ENCODE data around the gene SORBS1.

Gene SORBS1

DNA sequence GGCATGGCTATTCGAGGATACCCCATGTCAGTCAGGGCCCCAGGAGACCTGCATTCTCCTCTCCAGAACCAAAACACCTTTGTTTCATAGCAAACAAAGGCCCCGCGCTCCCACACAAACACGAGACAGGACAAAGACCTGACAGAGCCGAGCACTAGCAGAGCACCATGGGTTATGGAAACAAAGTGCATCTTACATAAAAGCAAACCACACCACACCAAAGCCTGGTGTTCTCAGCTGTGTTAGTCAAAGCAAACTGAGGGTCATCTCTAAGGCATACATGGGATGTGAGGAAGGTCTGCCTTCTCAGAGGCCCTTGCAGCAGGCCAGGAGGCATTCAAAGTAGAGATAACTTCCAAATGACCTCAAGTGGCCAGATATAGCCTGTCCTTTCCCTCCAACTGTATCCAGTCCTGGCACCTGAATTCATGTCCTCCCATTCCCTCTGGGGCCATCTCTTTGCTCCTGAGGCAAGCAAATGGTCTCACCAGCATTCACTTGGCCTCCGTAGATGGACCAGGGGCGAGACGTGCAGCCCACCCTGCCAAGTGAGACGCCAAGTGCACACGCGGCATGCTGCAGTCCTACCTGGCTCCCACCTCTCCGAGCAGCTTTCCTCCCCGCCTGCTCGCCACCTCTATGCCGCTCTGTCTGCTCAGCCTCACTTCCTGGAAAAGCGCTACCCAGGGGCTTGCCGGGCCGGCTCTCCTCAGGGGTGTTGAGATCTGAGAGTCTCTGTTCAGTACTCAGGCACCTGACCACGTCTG, 225.1 kb downstream of the SORBS1 start:
- H3K4me3 ChIP-seq (ENCODE audit: control insufficient read depth, low read depth, low read length): no peak overlapping the region
- TF ChIP-seq, protein P1, sequence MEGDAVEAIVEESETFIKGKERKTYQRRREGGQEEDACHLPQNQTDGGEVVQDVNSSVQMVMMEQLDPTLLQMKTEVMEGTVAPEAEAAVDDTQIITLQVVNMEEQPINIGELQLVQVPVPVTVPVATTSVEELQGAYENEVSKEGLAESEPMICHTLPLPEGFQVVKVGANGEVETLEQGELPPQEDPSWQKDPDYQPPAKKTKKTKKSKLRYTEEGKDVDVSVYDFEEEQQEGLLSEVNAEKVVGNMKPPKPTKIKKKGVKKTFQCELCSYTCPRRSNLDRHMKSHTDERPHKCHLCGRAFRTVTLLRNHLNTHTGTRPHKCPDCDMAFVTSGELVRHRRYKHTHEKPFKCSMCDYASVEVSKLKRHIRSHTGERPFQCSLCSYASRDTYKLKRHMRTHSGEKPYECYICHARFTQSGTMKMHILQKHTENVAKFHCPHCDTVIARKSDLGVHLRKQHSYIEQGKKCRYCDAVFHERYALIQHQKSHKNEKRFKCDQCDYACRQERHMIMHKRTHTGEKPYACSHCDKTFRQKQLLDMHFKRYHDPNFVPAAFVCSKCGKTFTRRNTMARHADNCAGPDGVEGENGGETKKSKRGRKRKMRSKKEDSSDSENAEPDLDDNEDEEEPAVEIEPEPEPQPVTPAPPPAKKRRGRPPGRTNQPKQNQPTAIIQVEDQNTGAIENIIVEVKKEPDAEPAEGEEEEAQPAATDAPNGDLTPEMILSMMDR (IDR thresholded peaks at IDR 0.05; ENCODE audit: control insufficient read depth, insufficient read depth, low read depth, low read length, missing control alignments): no peak
- DNase-seq (ENCODE audit: low read depth): no peak

DNA sequence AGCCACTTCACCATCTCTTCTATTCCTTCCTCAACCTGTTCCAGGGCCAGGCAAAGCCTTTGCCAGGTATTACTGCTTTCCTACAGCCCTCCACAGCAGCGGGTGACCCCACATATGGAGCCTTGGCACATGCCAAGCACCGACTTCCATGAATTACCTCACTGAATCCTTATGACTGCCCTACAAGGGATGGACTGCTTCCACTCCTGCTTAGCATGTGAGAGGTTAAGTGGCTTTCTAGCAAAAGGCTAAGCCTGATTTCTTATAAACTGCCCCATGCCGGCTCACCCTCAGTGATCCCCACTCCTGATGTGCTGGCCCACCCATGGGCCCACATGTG, 226.4 kb downstream of the SORBS1 start:
- no peak for DNase-seq (ENCODE audit: low read depth)
- TF ChIP-seq, protein P1 (IDR thresholded peaks at IDR 0.05; ENCODE audit: control insufficient read depth, insufficient read depth, low read depth, low read length, missing control alignments): no peak
- H3K4me3 ChIP-seq (ENCODE audit: control insufficient read depth, low read depth, low read length): no peak overlapping the region

DNA sequence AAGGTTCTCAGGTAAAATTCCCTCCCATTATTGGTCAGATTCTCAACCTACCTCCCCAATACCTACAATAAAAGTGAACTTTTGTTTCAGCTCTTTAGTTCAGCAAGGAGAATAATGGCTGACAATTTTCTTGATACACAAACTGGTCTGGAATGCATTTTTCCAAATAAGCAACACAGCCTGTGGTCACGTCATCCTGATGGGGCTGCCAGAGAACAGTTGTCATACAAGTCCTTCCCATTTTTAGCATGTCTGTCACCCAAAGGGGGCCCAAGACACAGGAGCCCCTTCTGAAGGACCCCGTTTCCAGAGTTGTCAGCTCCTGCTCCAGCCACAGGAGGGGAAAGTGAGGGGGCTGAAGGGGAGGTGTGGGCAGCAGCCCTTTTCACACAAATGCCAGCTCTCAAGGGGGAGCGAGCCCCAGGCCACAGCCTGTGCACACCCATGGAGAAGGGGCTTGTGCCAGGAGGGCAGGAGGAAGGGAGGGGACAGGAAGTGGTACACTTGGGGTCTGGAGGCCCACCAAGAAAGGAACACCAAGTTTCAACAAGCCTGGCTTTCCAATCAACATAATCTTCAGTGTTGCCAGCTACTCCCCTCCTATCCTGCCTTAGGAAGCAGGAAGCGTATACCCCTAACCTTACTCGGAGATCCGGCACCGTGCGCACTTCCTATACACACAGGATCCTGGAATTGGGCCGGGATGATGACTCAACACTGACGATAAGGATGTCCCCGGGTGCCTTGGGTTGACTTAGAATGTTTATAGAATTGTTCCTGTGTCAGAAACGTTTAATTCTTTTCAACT, 227.0 kb downstream of the SORBS1 start:
- TF ChIP-seq, protein P1 (IDR thresholded peaks at IDR 0.05; ENCODE audit: control insufficient read depth, insufficient read depth, low read depth, low read length, missing control alignments): no peak
- DNase-seq (ENCODE audit: low read depth): peak; percentile 46
- no peak overlapping the region for H3K4me3 ChIP-seq (ENCODE audit: control insufficient read depth, low read depth, low read length)

DNA sequence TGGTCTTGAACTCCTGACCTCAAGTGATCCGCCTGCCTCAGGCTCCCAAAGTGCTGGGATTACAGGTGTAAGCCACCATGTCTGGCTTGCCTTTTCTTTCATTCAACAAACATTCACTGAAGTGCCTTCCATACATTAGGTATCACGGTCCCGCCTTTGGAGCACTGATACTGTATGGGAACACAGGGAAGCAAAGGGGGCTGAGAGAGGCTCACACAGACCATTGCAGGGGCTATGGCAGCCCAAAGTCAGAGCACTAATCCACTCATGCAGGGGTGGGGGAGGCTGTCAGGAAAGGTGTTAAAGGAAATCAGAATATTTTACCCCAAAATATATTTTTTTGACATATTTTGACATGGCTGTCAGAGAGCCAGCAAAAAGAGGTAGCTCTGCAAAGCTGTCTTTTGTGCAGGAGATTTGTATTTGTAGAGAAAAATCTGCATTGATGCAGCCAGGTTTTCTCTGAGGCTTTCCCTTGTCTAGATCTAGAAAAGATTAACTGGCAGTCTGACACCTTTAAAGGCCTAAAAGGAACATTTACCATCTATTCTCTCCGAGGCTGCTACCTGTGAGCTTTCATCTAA, 228.4 kb downstream of the SORBS1 start:
- DNase-seq (ENCODE audit: low read depth): no peak
- TF ChIP-seq, protein P1 (IDR thresholded peaks at IDR 0.05; ENCODE audit: control insufficient read depth, insufficient read depth, low read depth, low read length, missing control alignments): no peak
- no peak overlapping the region for H3K4me3 ChIP-seq (ENCODE audit: control insufficient read depth, low read depth, low read length)

DNA sequence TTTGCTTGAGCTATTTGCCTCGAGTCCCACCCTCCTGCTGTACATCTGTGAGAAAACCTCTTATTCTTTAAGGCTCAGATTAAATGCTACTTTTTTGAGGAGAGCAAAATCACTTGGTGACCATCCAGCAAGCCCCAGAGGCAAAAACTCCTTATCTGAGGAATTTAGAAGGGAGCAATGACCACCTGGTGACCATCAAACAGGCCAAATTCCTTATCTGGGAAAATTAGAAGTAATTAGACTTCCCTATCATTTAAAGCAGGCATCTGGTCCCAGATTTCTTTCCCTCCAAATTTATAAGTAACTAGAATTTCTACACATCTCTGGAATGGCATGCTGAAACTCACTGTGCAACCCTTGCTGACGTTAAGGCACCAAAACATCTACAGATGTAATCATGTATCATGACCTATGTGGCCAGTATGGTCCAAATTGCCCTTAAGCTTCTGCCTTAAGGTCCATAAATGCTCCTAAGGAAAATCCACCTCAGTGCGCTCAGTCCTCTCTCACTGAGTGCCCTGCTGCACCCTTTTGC, 229.5 kb downstream of the SORBS1 start:
- no peak overlapping the region for H3K4me3 ChIP-seq (ENCODE audit: control insufficient read depth, low read depth, low read length)
- no peak for DNase-seq (ENCODE audit: low read depth)
- TF ChIP-seq, protein P1 (IDR thresholded peaks at IDR 0.05; ENCODE audit: control insufficient read depth, insufficient read depth, low read depth, low read length, missing control alignments): no peak

DNA sequence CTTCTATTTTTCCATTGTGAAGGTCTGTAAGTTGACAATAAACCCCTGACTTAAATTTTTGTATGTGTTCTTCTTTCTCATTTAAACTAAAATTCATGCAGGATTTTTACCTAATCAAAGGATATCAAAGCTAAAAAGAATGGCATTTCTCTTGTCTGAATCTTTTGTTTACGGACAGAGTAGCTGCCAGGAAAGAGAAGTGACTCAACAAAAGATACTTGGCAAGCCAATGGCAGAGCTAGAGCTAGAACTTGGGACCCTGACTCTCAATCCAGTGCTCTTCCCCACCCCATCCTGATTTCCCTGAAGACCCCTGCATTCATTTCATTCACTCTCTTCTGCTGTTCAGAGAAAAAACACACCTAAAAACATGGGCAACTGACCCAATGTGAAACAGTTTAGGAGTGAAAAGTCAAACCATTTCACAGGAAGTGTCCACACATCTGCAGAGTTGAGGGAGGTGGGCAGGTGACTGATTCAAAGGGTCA, 230.2 kb downstream of the SORBS1 start:
- no peak overlapping the region for H3K4me3 ChIP-seq (ENCODE audit: control insufficient read depth, low read depth, low read length)
- TF ChIP-seq, protein P1 (IDR thresholded peaks at IDR 0.05; ENCODE audit: control insufficient read depth, insufficient read depth, low read depth, low read length, missing control alignments): no peak
- DNase-seq (ENCODE audit: low read depth): no peak

All from AG09309 (cell line).